HepG2 (cell line): ENCODE measurements around the gene ACAP3.

ENCODE experiments used
- BRF2 ChIP-seq: sonication (generic); formaldehyde crosslinking; IDR thresholded peaks from 2 replicates; pipeline ENCODE4 v1.8.1; 2022; ENCODE audit warnings: mild to moderate bottlenecking, missing genetic modification reagents
- HDAC1 ChIP-seq: sonication (generic); formaldehyde crosslinking; IDR thresholded peaks from 2 replicates; pipeline ENCODE4 v1.5.1; 2020; ENCODE audit warnings: mild to moderate bottlenecking, missing genetic modification reagents
- MIXL1 ChIP-seq: IDR thresholded peaks from 2 replicates; pipeline ENCODE4 v1.6.1; 2016
- PAWR ChIP-seq: sonication (generic); formaldehyde crosslinking; IDR thresholded peaks from 2 replicates; pipeline ENCODE4 v1.4.0; 2020; ENCODE audit warnings: missing genetic modification reagents, mild to moderate bottlenecking, borderline replicate concordance
- POLR2A ChIP-seq, 2 experiments: IDR thresholded peaks; 2 replicates each; pipeline ENCODE4 v1.6.1; 2011; ENCODE audit warnings: low read depth in 2 of 2, low read length in 2 of 2, mild to moderate bottlenecking in 1 of 2, moderate library complexity in 1 of 2; ENCODE audit not compliant: insufficient read depth in 1 of 2
- POLR2AphosphoS5 ChIP-seq: IDR thresholded peaks from 2 replicates; pipeline ENCODE4 v1.6.1; 2012; ENCODE audit warnings: low read depth, low read length
- RCOR2 ChIP-seq: IDR thresholded peaks from 2 replicates; pipeline ENCODE4 v1.6.1; 2016; ENCODE audit warnings: missing biosample characterization, missing genetic modification reagents
- ZNF33A ChIP-seq: sonication (generic); formaldehyde crosslinking; IDR thresholded peaks from 2 replicates; pipeline ENCODE4 v1.5.1; 2020; ENCODE audit warnings: missing genetic modification reagents, mild to moderate bottlenecking, moderate library complexity, borderline replicate concordance
- TF ChIP-seq, protein P1 (sequence below): sonication (generic); formaldehyde crosslinking; IDR thresholded peaks from 2 replicates; pipeline ENCODE4 v1.5.0; 2020; ENCODE audit warnings: mild to moderate bottlenecking, missing genetic modification reagents, moderate library complexity
- TF ChIP-seq, protein P2 (sequence below): sonication (generic); formaldehyde crosslinking; conservative IDR thresholded peaks from 2 replicates; pipeline ENCODE4 v1.8.0; 2022; ENCODE audit warnings: low read depth, missing genetic modification reagents

DNA sequence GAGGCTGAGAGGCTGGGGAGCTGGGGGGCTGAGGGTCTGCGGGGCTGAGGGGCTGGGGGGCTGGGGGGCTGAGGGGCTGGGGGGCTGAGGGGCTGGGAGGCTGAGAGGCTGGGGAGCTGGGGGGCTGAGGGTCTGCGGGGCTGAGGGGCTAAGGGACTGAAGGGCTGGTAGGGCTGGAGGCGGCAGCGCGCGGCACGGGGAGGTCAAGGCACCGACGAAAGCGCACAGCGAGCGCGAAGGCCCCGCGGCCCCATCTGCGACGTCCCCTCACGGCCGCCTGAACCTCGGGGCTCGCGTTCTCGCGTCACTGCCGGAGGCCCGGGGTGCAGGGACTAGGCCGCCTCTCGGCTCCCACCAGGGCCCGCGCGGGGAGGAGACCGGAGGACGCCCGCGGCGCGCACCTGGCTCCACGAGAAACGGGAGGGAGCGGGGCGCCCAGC is 16.4 kb upstream of the ACAP3 start:
- TF ChIP-seq ZNF33A (CRISPR knock-in tag) (no peak), MIXL1 (CRISPR knock-in tag) (no peak), POLR2AphosphoS5 (no peak), RCOR2 (CRISPR knock-in tag) (no peak), HDAC1 (CRISPR knock-in tag) (no peak; the same call in 1 of the 2 replicates), BRF2 (no peak), PAWR (CRISPR knock-in tag) (no peak), POLR2A (IDR thresholded peaks at IDR 0.05; ENCODE audit: insufficient read depth in 1 of 2, low read depth in 2 of 2, low read length in 2 of 2) (no peak)
- TF ChIP-seq, protein P1, sequence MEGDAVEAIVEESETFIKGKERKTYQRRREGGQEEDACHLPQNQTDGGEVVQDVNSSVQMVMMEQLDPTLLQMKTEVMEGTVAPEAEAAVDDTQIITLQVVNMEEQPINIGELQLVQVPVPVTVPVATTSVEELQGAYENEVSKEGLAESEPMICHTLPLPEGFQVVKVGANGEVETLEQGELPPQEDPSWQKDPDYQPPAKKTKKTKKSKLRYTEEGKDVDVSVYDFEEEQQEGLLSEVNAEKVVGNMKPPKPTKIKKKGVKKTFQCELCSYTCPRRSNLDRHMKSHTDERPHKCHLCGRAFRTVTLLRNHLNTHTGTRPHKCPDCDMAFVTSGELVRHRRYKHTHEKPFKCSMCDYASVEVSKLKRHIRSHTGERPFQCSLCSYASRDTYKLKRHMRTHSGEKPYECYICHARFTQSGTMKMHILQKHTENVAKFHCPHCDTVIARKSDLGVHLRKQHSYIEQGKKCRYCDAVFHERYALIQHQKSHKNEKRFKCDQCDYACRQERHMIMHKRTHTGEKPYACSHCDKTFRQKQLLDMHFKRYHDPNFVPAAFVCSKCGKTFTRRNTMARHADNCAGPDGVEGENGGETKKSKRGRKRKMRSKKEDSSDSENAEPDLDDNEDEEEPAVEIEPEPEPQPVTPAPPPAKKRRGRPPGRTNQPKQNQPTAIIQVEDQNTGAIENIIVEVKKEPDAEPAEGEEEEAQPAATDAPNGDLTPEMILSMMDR: no peak
- TF ChIP-seq, protein P2, sequence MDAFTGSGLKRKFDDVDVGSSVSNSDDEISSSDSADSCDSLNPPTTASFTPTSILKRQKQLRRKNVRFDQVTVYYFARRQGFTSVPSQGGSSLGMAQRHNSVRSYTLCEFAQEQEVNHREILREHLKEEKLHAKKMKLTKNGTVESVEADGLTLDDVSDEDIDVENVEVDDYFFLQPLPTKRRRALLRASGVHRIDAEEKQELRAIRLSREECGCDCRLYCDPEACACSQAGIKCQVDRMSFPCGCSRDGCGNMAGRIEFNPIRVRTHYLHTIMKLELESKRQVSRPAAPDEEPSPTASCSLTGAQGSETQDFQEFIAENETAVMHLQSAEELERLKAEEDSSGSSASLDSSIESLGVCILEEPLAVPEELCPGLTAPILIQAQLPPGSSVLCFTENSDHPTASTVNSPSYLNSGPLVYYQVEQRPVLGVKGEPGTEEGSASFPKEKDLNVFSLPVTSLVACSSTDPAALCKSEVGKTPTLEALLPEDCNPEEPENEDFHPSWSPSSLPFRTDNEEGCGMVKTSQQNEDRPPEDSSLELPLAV (CRISPR knock-in tag): no peak
